Measurements from ENCODE around the gene TTC22.

TTC22 gene

DNA sequence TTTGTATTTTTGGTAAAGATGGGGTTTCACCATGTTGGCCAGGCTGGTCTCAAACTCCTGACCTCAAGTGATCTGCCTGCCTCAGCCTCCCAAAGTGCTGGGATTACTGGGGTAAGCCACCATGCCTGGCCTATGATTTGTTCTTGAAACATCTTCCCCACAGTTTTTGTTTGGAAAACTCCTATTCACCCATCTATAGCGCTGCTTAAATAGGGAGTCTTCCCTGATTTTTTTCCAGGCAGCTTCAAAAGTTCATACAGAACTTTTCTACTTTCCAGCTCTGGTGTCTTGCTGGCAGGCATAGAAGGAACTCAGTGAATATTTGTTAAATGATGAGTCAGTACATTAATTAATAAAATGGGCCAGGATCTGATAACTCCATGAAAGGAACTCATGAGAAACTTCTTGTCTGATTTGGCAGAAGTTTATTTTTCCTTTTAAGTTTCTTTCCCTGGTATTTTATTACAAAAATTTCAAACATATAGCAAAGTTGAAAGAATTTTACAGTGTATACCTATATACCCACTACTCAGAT, 33.0 kb upstream of the TTC22 start:
- no peak for DNase-seq (ENCODE audit: low read depth)

- no peak for DNase-seq (ENCODE audit: low read depth)
Measured at GRCh38 chr1:54833121-54833520, 32.0 kb upstream of the TTC22 start.

DNA sequence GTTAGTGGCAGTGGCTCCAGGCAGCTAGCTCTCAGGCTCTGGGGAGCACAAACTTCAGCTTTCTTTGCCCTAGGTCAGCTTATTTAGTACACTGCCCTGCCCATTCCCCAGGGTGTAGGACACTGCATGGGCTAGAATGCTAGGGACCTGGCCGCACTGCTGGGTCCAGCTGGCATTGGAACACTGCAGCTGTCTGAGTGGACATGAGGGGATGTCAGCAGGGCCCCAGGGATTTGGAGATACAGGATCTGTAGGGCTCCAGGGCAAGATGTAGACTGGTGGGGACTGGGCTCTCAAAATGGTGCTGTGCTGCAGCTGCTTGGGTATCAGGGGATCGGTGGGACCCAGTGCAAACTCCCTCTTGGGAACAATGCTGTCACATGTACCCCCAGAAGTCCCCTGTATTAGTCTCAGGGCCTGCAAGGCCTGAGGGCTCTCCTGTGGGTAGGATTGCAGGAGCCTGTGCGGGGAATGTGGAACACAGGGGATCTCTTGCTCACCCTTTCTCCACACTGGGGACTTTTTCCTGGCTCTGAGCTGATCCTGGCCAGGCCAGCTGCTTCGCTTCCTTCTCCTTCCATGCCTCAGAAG, 25.2 kb upstream of the TTC22 start:
- no peak for DNase-seq (ENCODE audit: low read depth)

DNA sequence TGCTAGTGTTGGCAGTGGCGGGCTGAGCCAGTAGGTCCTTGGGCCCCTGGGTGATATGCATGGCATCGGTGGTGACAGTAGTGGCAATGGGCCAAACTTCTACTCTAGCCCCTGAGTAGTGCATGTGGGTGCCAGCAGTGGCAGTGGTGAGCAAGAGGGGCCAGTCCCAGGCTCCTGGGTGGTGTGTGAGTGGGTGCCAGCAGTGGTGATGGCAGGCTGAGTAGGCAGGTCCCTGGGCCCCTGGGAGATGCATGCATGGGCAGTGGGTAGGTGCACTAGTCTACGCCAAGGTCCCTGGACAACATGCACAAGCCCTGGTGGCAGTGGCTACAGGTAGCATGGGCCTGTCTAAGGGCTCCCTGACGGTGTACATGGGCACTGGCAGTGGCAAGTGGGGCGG, 24.6 kb upstream of the TTC22 start:
- no peak for DNase-seq (ENCODE audit: low read depth)

DNA sequence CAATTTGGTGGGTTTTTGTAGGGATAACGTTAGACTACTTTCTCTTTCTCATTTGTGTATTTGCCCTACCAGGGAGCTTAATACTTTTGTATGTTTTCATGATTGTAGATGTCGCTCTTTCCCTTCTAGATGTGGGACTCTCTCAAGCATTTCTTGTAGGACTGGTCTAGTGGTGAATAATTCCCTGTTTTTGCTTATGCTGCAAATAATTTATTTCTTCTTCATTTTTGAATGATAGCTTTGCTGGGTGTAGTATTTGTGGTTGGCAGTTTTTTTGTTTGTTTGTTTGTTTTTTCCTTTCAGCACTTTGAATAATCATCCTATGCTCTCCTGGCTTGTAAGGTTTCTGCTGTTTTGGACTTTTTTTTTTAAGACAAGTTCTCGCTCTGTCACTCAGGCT, 22.5 kb upstream of the TTC22 start:
- no peak for DNase-seq (ENCODE audit: low read depth)

DNA sequence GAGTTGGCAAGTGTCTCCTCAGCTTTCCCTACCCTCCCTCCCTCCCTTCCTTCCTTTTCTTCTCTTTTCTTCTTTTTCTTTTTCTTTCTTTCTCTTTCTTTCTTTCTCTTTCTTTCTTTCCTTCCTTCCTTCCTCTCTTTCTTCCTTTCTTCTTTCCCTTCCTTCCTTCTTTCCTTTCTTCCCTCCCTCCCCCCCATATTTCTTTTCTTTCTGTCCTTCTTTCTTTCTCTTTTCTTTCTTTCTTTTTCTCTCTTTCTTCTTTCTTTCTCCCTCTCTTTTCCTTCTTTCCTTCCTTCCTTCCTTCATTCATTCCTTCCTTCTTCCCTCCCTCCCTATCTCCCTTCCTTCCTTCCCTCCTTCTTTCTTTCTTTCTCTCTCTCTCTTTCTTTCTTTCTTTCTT, 18.6 kb upstream of the TTC22 start:
- DNase-seq (ENCODE audit: low read depth), result no peak

DNA sequence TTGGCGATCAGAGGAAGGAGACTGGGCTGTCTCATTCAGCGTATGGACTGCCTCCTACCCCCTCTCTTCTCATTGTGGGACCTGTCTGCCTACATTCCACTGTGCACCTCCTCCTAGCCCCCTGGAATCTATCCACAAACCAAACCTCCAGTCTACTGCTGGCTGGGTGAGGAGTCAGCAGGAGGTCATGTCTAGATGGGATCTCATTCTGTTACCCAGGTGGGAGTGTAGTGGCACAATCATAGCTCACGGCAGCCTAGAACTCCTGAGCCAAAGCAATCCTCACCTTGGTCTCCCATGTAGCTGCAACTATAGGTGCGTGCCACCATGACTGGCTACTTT, 18.0 kb upstream of the TTC22 start:
- no peak for DNase-seq (ENCODE audit: low read depth)

- DNase-seq (ENCODE audit: low read depth), result no peak
Measured at GRCh38 chr1:54818461-54819194, 17.5 kb upstream of the TTC22 start.

GRCh38 chr1:54816951-54817350, 15.8 kb upstream of the TTC22 start:
- no peak for DNase-seq (ENCODE audit: low read depth)

GRCh38 chr1:54816130-54816529, 15.0 kb upstream of the TTC22 start:
- no peak for DNase-seq (ENCODE audit: low read depth)

DNA sequence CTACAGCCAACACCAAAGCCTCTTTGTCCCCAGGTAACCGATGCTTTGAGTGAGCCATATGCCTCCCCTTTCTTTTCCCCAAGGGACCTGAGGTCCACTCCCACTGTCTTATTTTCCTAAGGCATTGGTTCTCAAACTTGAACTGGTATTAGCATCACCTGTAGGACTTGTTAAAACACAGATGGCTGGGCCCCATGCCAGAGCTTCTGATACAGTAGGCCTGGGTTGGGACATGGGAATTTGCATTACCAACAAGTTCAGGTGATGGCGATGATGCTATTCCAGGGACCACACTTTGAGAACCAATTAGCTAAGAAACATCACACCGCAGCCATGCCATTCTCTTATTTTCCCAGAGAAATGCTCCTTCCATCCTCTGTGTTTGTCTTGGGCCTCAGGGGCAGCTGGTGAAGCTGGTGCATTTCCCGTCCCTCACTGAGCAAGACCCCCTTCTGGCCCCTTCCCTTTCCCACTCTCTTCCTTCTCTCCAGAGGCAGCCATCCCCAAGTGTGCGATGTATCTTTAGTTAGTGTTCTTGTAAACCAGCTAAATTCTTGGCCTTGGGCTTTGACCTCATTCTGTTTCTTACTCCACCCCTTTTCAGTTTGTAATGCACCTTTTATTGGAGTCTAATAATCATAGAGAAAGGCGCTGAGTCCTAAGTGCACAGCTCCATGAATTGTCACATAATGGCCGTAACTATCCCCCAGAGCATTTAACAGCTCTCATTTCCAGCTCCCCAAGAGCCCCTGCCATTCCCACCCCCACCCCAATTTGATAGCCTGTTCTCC, 14.2 kb upstream of the TTC22 start:
- DNase-seq (ENCODE audit: low read depth), result no peak

GRCh38 chr1:54814571-54814970, 13.4 kb upstream of the TTC22 start:
- no peak for DNase-seq (ENCODE audit: low read depth)

- DNase-seq (ENCODE audit: low read depth), result no peak
Measured at GRCh38 chr1:54814126-54814498, 13.0 kb upstream of the TTC22 start.

- no peak for DNase-seq (ENCODE audit: low read depth)
Measured at GRCh38 chr1:54813485-54814125, 12.5 kb upstream of the TTC22 start.

DNA sequence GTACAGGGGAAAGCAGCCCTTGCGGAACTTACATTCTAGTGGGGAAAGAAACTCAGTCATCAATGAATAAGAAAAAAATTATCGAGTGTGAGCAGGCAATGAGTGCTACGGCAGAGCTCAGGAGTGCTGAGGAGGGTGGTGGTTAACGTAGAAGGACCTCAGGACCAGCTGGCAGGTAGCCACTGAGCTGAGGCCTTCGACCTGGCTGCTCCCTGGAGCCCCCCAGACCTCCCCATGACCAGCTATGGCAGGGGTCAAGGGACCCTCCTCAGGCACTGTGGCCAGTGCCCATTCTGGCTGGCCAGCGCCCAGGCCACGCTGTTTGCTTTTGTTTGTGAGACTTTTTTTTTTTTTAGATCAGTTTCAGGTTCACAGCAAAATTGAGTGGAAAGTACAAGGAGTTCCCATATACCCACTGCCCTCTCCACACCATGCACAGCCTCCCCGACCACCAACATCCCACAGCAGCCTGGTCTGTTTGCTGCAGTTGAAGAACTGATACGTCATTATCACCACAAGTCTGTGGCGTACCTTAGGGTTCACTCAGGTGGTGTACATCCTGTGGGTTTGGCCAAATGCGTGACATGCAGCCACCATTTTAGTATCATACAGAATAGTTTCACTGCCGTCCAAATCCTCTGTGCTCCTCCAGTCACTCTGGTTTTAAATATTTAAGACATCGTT, 11.8 kb upstream of the TTC22 start:
- DNase-seq (ENCODE audit: low read depth), result no peak

GRCh38 chr1:54811739-54812655, 10.9 kb upstream of the TTC22 start:
- DNase-seq (ENCODE audit: low read depth), result no peak

DNA sequence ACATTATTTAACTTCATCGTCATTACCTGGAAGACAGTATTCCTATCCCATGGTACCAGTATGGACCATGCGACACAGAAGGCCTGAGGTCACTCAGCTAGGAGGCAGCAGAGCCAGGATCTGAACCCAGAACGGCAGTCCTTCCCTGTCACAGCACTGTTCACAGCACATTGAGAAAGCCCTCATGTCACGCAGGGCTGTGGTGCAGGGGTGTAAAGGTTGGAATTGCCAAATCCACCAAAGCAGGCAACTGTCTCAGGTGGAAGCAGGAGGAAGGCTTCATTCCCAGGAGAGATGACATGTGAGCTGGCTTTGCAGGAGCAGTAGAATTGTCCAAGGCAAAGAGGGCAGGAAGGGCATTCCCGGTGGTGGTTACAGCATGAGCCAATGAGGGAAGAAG, 9.9 kb upstream of the TTC22 start:
- no peak for DNase-seq (ENCODE audit: low read depth)

- DNase-seq (ENCODE audit: low read depth), result no peak
Measured at GRCh38 chr1:54810153-54810942, 9.2 kb upstream of the TTC22 start.

DNA sequence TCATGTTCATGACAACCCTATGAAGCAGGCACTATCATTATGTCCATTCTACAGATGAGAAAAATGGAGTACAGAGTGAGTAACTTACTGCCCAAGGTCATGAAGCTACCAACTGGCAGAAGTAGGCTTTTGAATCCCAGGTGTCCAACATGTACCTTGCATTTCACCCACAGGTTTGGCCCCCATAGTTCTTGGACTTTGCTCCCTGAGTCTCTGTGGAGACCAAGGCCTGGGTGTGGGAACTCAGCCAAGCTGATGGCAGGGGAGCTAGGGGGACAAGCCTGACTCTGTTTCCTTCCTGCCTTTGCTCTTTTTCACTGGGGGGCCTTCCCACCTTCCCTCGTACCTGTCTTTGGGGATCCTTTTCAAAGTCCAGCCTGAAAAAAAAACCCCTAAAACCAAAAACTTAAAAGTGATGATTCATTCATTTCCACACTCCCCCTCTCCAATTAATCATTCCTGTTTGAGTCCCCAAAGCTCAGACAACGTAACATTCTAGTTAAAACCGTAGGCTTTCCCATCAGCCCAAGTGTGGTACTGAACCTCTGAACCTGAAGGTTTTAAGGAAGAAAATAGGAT, 8.5 kb upstream of the TTC22 start:
- DNase-seq (ENCODE audit: low read depth), result no peak

Measured in HS-5 (cell line).